ENCODE measurements around the gene CLEC1B.
A peak's percentile ranks its signal among the peaks of the same experiment; 100 is the strongest.

CLEC1B gene

GRCh38 chr12:9999016-9999415 lies at the start of gene CLEC1B:
CLEC1B (minus strand) TSS chr12:9999121; CDS start chr12:9999100, 21 bp downstream.
- H3K4me3 ChIP-seq (replicated peaks in 1 of 2; ENCODE audit: low read depth in 2 of 2, low read length in 2 of 2), result no peak within 1 kb of the TSS
- DNase-seq (ENCODE audit: low read depth in 2 of 2), result no peak
- TF ChIP-seq, protein P1, sequence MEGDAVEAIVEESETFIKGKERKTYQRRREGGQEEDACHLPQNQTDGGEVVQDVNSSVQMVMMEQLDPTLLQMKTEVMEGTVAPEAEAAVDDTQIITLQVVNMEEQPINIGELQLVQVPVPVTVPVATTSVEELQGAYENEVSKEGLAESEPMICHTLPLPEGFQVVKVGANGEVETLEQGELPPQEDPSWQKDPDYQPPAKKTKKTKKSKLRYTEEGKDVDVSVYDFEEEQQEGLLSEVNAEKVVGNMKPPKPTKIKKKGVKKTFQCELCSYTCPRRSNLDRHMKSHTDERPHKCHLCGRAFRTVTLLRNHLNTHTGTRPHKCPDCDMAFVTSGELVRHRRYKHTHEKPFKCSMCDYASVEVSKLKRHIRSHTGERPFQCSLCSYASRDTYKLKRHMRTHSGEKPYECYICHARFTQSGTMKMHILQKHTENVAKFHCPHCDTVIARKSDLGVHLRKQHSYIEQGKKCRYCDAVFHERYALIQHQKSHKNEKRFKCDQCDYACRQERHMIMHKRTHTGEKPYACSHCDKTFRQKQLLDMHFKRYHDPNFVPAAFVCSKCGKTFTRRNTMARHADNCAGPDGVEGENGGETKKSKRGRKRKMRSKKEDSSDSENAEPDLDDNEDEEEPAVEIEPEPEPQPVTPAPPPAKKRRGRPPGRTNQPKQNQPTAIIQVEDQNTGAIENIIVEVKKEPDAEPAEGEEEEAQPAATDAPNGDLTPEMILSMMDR (IDR thresholded peaks at IDR 0.05; ENCODE audit: low read depth, low read length), result no peak

DNA sequence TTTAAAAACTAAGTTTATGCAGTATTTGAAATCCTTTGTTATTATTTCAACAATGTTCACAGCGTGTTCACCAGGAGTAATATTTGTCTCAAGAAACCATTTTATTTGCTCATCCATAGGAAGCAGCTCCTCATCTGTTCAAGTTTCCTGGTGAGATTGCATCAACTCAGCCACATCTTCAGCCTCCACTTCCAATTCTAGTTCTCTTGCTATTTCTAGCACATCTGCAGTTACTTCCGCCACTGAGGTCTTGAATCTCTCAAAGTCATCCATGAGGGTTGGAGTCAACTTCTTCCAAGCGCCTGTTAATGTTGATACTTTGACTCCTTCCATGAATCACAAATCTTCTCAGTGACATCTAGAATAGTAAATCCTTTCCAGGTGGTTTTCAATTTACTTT lies 49.6 kb upstream of the CLEC1B start:
- TF ChIP-seq, protein P1 (IDR thresholded peaks at IDR 0.05; ENCODE audit: low read depth, low read length), result no peak
- DNase-seq (ENCODE audit: low read depth in 2 of 2), result no peak

GRCh38 chr12:10042167-10042566 lies 43.2 kb upstream of the CLEC1B start:
- DNase-seq (ENCODE audit: low read depth in 2 of 2), result no peak
- H3K4me3 ChIP-seq (replicated peaks in 1 of 2; ENCODE audit: low read depth in 2 of 2, low read length in 2 of 2), result no peak overlapping the region
- TF ChIP-seq, protein P1 (IDR thresholded peaks at IDR 0.05; ENCODE audit: low read depth, low read length), result no peak

More for the DNA sequence above, 49.6 kb upstream of the CLEC1B start:
- H3K4me3 ChIP-seq (replicated peaks in 1 of 2; ENCODE audit: low read depth in 2 of 2, low read length in 2 of 2), result no peak overlapping the region

GRCh38 chr12:10033783-10034545 lies 35.0 kb upstream of the CLEC1B start:
- peak in 1 of 2 donors; percentile 37 for DNase-seq (ENCODE audit: low read depth in 2 of 2)
- no peak overlapping the region for H3K4me3 ChIP-seq (replicated peaks in 1 of 2; ENCODE audit: low read depth in 2 of 2, low read length in 2 of 2)
- TF ChIP-seq, protein P1 (IDR thresholded peaks at IDR 0.05; ENCODE audit: low read depth, low read length), result peak; percentile 37

- no peak overlapping the region for H3K4me3 ChIP-seq (replicated peaks in 1 of 2; ENCODE audit: low read depth in 2 of 2, low read length in 2 of 2)
- TF ChIP-seq, protein P1 (IDR thresholded peaks at IDR 0.05; ENCODE audit: low read depth, low read length), result no peak
- peak; percentile 64 to 96 for DNase-seq (ENCODE audit: low read depth in 2 of 2)
Measured at GRCh38 chr12:10031771-10032175, 32.9 kb upstream of the CLEC1B start.

- no peak overlapping the region for H3K4me3 ChIP-seq (replicated peaks in 1 of 2; ENCODE audit: low read depth in 2 of 2, low read length in 2 of 2)
- TF ChIP-seq, protein P1 (IDR thresholded peaks at IDR 0.05; ENCODE audit: low read depth, low read length), result no peak
- no peak for DNase-seq (ENCODE audit: low read depth in 2 of 2)
Measured at GRCh38 chr12:10031321-10031720, 32.4 kb upstream of the CLEC1B start.
